Adipocyte (in vitro differentiated cells): ENCODE data around the gene SHFL.
A peak's percentile ranks its signal among the peaks of the same experiment; 100 is the strongest.

Source experiments
- DNase-seq: peaks from one replicate; pipeline ENCODE4 v3.0.0-alpha.2; 2015; ENCODE audit warnings: low read depth
- H3K27me3 ChIP-seq: replicated peaks from 2 replicates; pipeline ENCODE4 v1.7.0; 2013; ENCODE audit warnings: mild to moderate bottlenecking, low read length, moderate library complexity; ENCODE audit not compliant: control insufficient read depth, insufficient read depth
- H3K36me3 ChIP-seq: 2 replicates; pipeline ENCODE4 v1.7.0; 2013; ENCODE audit warnings: low read length, mild to moderate bottlenecking, moderate library complexity; ENCODE audit not compliant: control insufficient read depth, insufficient read depth, severe bottlenecking
- H3K4me1 ChIP-seq: 2 replicates; pipeline ENCODE4 v1.7.0; 2013; ENCODE audit warnings: mild to moderate bottlenecking, low read length, moderate library complexity; ENCODE audit not compliant: control insufficient read depth, insufficient read depth
- H3K4me3 ChIP-seq: 2 replicates; pipeline ENCODE4 v1.7.0; 2013; ENCODE audit warnings: mild to moderate bottlenecking, low read length, moderate library complexity
- H3K9ac ChIP-seq: 2 replicates; pipeline ENCODE4 v1.7.0; 2013; ENCODE audit warnings: mild to moderate bottlenecking, low read length, moderate library complexity
- H3K9me3 ChIP-seq: 2 replicates; pipeline ENCODE4 v1.7.0; 2013; ENCODE audit warnings: mild to moderate bottlenecking, low read length, moderate library complexity; ENCODE audit not compliant: control insufficient read depth

Gene SHFL

DNA sequence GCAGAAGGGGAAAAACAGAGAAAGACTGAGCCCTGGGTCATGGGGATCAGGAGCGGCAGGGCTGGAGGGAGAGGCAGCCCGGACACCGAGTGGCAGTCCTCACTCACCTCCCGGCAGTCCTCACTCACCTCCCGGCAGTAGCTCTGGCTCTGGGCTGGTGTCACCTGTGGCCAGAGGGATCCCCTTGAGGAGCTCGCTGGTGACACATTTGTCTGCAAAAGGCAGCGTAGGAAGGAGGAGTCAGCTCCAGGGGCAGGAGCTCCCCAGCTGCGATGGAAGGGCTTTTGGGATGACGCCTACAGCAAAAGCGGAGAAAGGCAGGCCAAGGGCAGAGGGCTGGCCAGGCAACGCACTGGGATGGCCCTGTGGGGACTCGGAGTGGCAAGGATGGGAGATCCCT, 32.8 kb downstream of the SHFL start:
- no peak for DNase-seq

DNA sequence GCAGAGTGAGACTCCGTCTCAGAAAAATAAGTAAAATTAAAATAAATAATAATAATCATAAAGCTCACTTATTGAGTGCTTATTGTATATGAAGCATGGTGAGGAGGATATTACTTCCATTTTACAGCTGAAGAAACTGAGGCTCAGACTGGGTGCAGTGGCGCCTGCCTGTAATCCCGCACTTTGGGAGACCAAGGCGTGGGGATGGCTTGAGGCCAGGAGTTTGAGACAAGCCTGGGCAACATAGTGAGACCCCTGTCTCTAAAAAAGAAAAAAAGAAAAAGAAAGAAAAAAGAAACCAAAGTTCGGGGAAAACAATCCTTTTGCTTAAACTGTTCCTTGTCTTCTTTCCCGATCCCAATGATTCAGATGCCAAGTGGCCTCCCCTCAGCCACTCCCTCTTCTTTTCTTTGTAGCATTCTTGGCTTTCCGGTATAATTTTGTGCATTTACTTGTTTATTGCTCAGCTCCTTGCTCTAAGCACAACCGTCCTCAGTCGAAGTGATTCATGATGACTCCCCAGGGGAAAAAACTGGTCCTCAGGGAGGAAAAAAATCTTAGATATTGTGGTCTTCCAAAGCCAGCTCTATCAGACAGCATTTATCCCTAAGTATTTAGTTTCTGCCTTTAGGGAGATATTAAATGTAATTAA, 34.5 kb downstream of the SHFL start:
- Histone ChIP-seq H3K9ac (peak overlapping the region; percentile 93), H3K27me3 (no peaks in the 10 kb centered on the region), H3K4me1 (peaks cover 34% of the 10 kb centered on the region), H3K9me3 (no peaks in the 10 kb centered on the region), H3K36me3 (peaks cover 29% of the 10 kb centered on the region), H3K4me3 (peak overlapping the region; percentile 77)
- peak; percentile 78 for DNase-seq

More for the DNA sequence above, 32.8 kb downstream of the SHFL start:
- no peaks in the 10 kb centered on the region for H3K27me3 ChIP-seq
- H3K4me1 ChIP-seq, result peaks cover 34% of the 10 kb centered on the region
- H3K9me3 ChIP-seq, result no peaks in the 10 kb centered on the region
- peaks cover 37% of the 10 kb centered on the region for H3K36me3 ChIP-seq
- H3K9ac ChIP-seq, result peak overlapping the region; percentile 93
- peak overlapping the region; percentile 89 for H3K4me3 ChIP-seq

DNA sequence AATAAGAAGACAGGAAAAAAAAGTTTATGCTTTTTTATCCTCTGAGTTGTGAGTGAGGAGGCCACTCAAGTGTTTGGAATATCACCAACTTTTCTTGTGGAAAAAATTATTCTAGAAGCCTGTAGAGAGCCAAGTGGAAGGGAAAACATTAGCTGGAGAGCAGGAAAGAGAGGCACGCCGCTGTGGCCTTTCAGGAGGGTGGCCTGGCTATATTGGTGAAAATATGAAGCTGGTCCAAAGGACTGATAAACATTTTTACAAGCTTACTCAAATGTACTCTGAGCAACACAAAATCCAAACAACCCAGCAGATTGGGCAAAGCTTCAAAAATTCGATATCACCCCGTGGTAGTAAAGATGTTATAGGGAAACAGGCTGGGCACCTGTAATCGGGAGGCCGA, 35.9 kb downstream of the SHFL start:
- peak; percentile 67 for DNase-seq
- Histone ChIP-seq H3K36me3 (peaks cover 15% of the 10 kb centered on the region), H3K9me3 (no peaks in the 10 kb centered on the region), H3K27me3 (no peaks in the 10 kb centered on the region), H3K4me3 (no peak overlapping the region), H3K4me1 (peaks cover 34% of the 10 kb centered on the region), H3K9ac (peak overlapping the region; percentile 93)

DNA sequence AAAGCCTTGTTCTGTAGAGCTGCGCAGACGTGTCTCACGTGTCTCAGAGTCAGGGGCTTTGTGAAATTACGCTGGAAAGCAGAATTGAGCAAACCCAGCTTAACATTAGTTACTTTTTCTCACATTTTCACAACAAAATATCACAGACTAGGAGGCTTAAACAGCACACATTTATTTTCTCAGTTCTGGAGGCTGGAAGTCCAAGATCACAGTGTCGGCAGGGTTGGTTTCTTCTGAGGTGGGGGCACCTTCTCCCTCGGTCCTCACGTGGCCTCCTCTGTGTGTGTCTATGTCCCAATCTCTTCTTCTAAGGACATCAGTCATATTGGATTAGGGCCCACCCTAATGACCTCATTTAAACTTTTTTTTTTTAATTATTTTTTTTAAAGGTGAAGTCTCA, 38.3 kb downstream of the SHFL start:
- no peaks in the 10 kb centered on the region for H3K27me3 ChIP-seq
- no peaks in the 10 kb centered on the region for H3K9me3 ChIP-seq
- no peak overlapping the region for H3K9ac ChIP-seq
- peaks cover 26% of the 10 kb centered on the region for H3K4me1 ChIP-seq
- no peak overlapping the region for H3K4me3 ChIP-seq
- DNase-seq, result no peak
- peaks cover 3% of the 10 kb centered on the region for H3K36me3 ChIP-seq

DNA sequence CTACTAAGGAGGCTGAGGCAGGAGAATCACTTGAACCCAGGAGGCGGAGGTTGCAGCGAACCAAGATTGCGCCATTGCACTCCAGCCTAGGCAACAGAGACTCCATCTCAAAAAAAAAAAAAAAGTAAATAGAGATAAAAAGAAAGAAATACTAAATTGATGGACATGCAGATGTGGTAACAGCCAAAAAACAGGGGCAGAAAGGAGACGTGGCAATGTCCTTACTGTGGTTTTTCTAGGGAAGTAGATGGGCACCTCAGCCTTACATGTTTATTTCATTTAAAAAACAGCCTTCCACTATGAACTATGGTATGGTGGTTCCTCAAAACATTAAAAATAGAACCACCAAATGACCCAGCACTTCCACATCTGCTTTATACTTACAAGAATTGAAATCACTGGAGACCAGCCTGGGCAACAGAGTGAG, 40.1 kb downstream of the SHFL start:
- H3K9me3 ChIP-seq, result no peaks in the 10 kb centered on the region
- no peak for DNase-seq
- H3K9ac ChIP-seq, result no peak overlapping the region
- H3K36me3 ChIP-seq, result peaks cover 3% of the 10 kb centered on the region
- H3K27me3 ChIP-seq, result no peaks in the 10 kb centered on the region
- peaks cover 21% of the 10 kb centered on the region for H3K4me1 ChIP-seq
- H3K4me3 ChIP-seq, result no peak overlapping the region

DNA sequence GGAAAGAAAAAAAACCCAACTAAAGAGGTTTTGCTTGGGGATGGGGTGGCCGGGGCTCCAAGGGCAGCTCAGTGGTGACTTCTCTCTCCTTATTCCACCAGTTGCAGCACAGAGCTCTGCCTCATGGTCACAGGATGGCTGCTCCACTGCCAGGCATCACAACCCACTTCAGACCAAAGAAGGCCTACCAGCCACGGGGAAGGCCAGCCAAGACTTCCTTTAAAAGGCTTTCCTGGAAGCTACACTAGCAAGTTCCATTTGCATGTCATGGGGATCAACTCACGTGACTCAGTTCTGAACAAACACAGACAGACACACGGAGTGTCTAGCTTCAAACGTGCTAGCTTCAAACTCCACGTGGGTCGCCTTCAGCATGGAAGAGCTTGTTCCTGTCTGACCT, 46.8 kb downstream of the SHFL start:
- H3K27me3 ChIP-seq, result no peaks in the 10 kb centered on the region
- H3K9me3 ChIP-seq, result no peaks in the 10 kb centered on the region
- peaks cover 53% of the 10 kb centered on the region for H3K36me3 ChIP-seq
- H3K9ac ChIP-seq, result no peak overlapping the region
- DNase-seq, result no peak
- peaks cover 12% of the 10 kb centered on the region for H3K4me1 ChIP-seq
- no peak overlapping the region for H3K4me3 ChIP-seq

DNA sequence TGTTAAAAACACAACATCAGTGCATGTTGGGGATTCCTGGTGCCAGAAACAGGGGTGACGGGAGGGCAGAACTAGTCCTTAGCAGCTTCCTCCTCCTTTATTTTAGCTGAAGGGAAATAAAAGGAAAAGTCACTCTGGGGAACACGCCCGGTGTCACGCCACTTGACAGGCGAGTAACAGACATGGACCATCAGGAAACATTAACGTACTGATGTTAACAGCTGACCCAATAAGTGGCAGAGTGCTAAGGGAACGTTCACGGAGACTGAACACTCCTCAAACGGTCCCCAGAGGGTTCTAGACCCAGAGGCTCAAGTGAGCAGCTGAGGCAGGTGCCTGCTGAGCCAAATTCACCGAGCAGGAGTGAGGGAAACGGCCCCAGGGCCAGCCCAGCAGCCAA, 47.5 kb downstream of the SHFL start:
- Histone ChIP-seq H3K4me3 (no peak overlapping the region), H3K9me3 (no peaks in the 10 kb centered on the region), H3K9ac (no peak overlapping the region), H3K4me1 (peaks cover 12% of the 10 kb centered on the region), H3K36me3 (peaks cover 58% of the 10 kb centered on the region), H3K27me3 (no peaks in the 10 kb centered on the region)
- DNase-seq, result no peak

DNA sequence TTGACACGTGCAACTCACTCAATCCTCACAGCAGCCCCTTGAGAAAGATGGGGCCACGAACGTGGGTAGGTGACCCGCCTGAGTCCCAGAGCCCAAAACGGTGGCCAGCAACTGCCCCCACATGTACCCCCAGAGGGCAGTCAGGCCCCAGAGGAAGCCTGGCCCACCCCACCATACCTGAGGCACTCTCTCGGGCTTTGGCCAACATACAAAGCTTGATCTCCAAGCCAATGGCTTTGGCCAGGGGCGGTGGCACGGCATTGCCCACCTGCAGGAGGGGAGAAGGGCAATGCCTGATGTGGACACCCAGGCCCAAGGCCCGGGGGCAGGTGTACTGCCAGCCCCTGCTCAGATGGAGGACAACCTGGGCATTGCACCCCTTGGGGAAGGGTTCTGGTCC, 47.9 kb downstream of the SHFL start:
- Histone ChIP-seq H3K4me3 (no peak overlapping the region), H3K27me3 (no peaks in the 10 kb centered on the region), H3K9me3 (no peaks in the 10 kb centered on the region), H3K4me1 (peaks cover 12% of the 10 kb centered on the region), H3K36me3 (peaks cover 61% of the 10 kb centered on the region), H3K9ac (no peak overlapping the region)
- no peak for DNase-seq

DNA sequence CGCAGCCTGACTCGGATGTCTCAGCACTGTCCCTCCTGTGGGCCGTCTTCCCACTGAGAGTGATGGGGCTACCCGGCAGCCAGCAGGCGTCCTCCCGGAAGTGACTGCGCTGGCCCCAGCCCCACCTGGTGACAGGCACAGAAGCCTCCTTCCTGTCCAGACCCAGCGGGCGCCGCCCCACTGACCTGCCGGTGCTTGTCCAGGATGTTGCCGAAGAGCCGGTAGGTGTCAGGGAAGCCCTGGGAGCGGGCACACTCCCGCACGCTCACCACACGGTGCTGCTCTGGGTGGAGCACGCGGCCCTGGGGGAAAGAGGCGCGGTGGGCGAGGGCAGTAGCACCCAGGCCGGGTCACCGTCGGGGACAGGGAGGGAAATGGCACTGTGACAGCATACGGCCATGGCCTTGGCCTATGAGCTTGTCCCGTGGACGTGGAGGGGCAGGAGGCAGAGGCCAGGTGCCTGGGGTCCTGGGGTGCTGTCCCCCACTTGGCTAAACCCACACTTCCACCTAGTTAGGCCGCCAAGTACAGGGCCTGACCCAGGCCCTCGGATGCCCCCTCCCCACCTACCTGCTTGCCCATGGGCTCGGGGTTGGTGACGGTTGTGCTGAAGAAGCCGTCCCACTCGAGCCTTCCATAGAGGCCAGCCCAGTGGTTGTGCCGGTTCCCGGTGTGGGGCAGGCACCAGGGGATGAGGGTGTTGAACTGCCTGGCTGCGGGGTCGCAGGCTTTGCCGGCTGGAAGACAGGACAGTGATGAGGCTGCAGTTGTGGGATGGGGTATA, 49.6 kb downstream of the SHFL start:
- peaks cover 78% of the 10 kb centered on the region for H3K36me3 ChIP-seq

DNA sequence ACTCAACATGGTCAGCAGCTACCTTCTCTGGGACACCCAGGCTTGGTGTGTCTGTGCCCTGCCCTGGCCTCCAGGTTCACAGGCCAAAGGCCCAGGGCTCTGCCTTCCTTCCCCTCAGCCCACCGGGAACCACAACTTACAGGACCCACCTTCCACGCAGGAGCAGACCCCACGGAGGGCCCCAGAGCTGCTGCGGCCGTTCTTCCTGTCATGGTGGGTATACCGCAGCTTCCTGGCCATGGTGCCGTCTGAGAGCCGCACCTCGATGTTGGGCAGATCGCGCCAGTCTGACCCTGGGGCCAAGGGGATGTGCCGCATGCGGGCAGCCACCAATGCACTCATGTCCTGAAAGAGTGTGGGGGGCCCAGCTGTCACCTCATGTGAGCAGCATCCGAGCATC, 50.8 kb downstream of the SHFL start:
- no peak for DNase-seq
- Histone ChIP-seq H3K36me3 (peaks cover 90% of the 10 kb centered on the region), H3K9me3 (no peaks in the 10 kb centered on the region), H3K27me3 (no peaks in the 10 kb centered on the region), H3K4me1 (peaks cover 2% of the 10 kb centered on the region), H3K4me3 (no peak overlapping the region), H3K9ac (no peak overlapping the region)

More for the DNA sequence above, 49.6 kb downstream of the SHFL start:
- no peaks in the 10 kb centered on the region for H3K27me3 ChIP-seq
- peaks cover 12% of the 10 kb centered on the region for H3K4me1 ChIP-seq
- H3K9me3 ChIP-seq, result no peaks in the 10 kb centered on the region
- H3K9ac ChIP-seq, result no peak overlapping the region
- no peak for DNase-seq
- H3K4me3 ChIP-seq, result no peak overlapping the region

DNA sequence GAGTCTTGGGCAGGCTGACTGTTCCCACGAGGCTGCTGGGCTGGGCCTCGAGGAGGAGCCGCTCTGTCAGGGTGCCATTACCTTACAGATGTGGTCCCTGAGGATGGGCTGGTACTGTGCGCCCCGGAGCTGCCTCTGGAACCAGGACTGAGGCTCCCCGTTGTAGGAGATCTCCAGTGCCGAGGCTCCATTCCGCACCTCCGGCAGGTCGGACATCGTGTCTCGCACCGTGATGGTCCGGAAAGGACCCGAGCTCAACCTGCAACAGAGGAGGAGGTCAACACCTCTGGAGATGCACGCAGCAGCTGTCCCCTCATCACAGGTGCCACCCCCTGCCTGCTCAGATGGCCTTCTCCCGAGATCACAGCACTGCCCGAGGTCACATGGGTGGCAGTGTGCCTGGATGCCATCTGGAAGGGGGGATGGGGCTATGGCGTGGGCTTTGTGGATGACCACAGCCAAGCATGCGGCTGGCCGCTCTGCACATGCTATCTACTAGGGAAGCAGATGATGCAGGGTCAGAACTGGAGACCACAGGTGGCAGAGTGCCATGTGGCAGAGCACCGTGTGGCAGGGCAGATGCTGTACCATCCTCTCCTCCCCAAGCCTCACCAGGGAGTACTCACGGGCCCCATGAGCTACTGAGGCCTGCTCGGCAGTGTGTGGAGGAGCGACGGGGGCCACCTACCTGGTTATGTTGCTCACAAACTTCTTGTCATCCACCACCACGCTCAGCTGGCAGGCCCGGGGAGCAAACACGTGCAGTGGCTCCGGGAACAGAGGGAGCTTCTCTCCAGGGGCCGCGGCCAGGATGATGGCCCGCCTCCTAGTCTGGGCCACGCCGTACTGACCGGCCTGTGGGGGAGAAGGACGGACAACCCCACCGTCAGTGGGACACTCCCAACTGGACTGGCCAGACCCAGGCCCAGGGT, 51.9 kb downstream of the SHFL start:
- no peaks in the 10 kb centered on the region for H3K27me3 ChIP-seq
- H3K9ac ChIP-seq, result no peak overlapping the region
- peaks cover 97% of the 10 kb centered on the region for H3K36me3 ChIP-seq
- H3K9me3 ChIP-seq, result no peaks in the 10 kb centered on the region
- H3K4me1 ChIP-seq, result no peaks in the 10 kb centered on the region
- no peak overlapping the region for H3K4me3 ChIP-seq
- DNase-seq, result no peak
